ENCODE measurements around the gene PTPRS.

Gene PTPRS

GRCh38 chr19:5305163-5305562 is 35.4 kb downstream of the PTPRS start:
- DNase-seq, result no peak

GRCh38 chr19:5304486-5304885 is 36.1 kb downstream of the PTPRS start:
- no peak for DNase-seq

- no peak for DNase-seq
Observed at GRCh38 chr19:5303208-5303607, 37.4 kb downstream of the PTPRS start.

DNA sequence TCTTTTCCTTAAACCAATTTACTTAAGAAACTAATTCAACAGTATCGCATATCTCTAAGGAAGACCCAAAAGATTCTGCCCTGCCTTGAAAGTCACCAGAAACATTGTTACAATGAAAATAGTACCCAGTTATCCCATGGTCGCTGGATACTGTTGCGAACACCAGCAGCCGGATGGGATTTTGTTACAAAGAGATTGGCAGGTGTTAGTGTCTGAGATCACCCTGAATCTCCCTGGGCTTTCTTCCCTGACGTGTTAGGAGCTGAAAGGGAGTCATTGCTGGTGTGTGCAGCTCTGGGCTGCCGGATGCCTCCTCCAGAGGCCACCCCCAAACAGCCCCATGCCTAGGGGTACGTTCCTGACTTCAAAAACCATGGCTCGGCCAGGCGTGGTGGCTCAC is 38.2 kb downstream of the PTPRS start:
- no peak for DNase-seq

- no peak for DNase-seq
Observed at GRCh38 chr19:5299137-5299536, 41.5 kb downstream of the PTPRS start.

DNA sequence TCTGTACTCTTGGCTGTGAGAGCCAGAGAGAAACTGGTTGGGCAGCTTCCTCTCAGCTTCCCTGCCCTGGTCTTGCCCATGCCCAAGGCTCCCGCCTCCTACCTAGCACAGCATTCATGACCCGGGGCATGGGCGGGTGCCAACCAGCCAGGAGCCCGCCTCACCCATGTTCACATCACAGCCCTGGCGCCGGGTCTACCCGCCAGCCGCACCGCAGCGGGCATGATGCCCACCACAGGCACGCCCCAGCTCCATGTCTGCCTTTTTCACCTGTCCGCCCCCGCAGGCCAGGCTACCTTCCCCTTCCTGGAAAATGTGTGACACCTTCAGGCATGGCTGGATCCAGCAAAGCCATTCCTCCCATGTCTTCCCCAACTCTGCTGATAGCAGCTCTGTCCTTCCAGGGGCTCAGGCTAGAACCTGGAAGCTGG is 42.1 kb downstream of the PTPRS start:
- no peak for DNase-seq

- no peak for DNase-seq
Observed at GRCh38 chr19:5297272-5297669, 43.3 kb downstream of the PTPRS start.

DNA sequence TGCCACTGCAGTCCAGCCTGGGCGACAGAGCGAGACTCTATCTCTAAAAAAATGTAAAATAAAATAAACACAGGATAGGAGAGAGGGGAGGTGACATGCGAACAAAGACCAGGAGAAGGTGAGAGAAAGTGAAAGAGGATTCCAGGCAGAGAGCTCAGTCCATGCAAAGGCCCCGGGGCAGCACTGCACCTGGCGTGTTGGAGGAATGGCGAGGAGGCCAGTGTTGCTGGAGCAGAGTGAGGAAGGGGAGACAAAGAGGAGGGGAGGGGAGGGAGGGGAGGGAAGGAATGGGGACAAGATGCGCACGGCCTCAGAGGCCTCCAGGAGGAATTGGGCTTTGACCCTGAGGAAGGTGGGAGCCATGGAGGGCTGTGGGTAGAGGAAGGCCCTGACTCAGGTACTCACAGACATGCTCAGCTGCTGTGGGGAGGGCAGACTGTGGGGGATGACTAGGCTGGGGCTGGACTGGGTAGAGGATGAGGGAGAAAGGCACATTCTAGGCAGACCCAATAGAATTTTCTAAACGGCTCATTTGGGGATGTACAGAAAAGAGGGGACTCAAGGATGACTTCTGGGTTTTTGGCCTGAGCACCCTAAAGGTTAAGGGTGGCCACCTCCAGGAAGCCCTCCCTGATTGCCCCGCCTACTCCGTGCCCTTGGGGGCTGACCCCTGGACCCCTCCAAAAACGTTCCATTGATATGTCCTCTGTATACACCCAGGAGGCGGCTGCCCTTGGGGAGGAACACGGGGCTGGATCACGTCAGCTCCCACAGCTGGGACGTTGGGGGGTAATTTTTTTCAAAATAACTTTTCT is 43.9 kb downstream of the PTPRS start:
- DNase-seq, result no peak

- no peak for DNase-seq
Observed at GRCh38 chr19:5296021-5296420, 44.6 kb downstream of the PTPRS start.

DNA sequence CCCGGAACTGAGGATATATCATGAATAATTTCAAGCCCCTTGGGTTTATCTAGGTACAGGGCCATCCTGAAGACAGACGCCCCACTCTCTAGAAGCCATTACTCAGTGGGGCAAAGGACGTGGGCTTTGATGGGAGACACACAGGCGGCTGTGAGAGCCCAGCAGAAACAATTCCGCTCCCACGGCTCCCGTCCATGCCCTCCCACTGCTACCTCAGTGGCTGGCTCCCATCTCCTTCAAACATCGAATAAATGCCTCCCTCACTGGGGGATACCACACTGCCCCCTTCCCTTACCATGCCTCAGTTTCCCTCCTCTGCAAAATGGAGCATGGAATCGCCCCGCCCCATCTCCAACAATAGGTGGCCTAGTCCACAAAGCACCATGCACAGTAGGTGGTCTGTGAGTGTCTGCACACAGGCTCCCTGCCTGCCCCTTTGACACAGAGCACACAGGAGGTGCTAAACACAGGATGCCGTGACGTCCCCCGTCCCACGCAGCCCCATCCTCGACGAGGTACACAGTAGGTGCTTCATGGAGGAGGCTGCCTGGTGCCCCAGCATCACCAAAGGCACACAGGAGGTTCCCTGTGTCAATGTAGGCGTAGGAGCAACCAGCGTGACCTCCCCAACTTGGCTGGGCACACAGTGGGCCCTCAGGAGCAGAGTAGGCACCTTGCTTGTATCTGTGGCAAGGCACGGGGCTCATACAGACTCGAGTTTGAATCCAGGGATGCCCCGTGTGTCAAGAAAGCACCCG is 46.0 kb downstream of the PTPRS start:
- no peak for DNase-seq

DNA sequence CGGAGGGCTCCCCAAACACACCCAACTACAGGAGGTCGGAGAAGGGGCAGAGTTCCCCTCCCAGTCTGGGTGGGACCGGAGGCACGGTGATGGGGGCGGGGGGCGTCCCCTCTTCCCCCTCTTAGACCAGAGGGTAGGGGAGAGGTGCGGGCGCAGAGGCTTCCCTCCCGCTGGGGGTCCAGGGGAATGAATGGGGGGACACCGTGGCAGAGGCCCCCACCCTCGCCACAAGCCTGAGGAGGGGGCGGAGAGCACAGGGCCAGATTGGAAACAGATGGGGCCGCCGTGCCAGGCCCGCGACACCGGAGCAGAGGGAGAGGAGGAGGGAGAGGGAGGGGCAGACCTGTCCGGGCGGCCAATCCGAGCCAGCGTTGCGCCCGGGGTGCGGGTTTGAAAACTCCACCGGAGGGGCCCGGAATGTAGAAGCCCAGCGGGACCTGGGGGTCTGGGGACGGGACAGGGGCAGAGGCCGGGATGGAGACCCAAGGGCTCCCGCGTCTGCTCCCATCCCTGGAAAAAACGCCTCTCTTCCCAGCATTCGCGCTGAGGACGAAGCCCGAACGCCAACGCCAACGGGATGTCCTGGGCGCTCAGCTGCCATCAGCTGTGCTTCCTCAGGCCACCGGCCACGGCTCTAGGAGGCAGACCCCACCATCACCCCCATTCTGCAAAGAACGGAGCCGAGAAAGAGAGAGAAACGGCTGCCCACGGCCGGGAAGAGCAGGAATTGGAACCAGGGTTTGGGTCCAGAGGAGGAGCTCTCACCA is 46.8 kb downstream of the PTPRS start:
- no peak for DNase-seq

- DNase-seq, result peak; percentile 59
Observed at GRCh38 chr19:5292822-5293611, 47.6 kb downstream of the PTPRS start.

DNA sequence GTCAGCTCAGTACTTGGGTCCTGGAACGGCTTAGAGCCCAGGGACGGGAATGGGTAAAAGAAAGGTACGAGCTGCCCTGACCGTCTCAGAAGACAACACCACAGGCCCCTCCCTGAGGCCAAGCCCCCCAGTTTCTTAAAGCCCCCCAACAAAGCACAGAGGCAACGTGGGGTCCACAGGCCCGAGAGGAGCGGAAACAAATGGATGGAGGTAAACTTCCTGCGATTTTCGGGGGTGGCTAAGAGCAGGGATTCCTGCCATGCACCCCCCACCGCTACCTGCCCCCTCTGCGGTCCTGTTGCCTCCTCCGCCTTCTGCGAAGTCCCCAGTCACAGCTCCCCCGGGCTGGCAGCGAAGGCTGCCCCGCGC is 48.2 kb downstream of the PTPRS start:
- no peak for DNase-seq

- no peak for DNase-seq
Observed at GRCh38 chr19:5291588-5292193, 48.9 kb downstream of the PTPRS start.

Measured in HCEC 1CT (cell line).